GM23338 (cell line): Measurements from ENCODE around the gene GALNT4. TPM values are rescaled to one million over a fixed set of nuclear protein-coding genes. Genes with fewer than 3 reads are reported as not detected.

ENCODE experiments used
- ATAC-seq: fragments of 200-7000 bp; cut with Tn5 transposase; 3 replicates; pipeline ENCODE4 v1.9.1; 2020
- DNase-seq: peaks from one replicate; pipeline ENCODE4 v3.0.0-alpha.2; 2015; ENCODE audit warnings: low spot score
- H2AFZ ChIP-seq: fragments of 200-600 bp; sonication (generic); 2 replicates; pipeline ENCODE4 v1.8.0; 2016; ENCODE audit warnings: antibody characterized with exemption, mild to moderate bottlenecking, moderate library complexity
- H3F3A ChIP-seq: fragments of 200-600 bp; sonication (generic); replicated peaks from 2 replicates; pipeline ENCODE4 v1.8.0; 2017; ENCODE audit warnings: antibody characterized with exemption, mixed run types, low read depth
- H3K27ac ChIP-seq: fragments of 200-600 bp; sonication (generic); 2 replicates; pipeline ENCODE4 v1.6.1; 2016; ENCODE audit warnings: low read depth
- H3K27me3 ChIP-seq: fragments of 200-600 bp; sonication (generic); 2 replicates; pipeline ENCODE4 v1.8.0; 2016; ENCODE audit warnings: mild to moderate bottlenecking, mixed run types, moderate library complexity; ENCODE audit not compliant: insufficient read depth
- H3K36me3 ChIP-seq: fragments of 200-600 bp; sonication (generic); 2 replicates; pipeline ENCODE4 v1.8.0; 2016; ENCODE audit warnings: mild to moderate bottlenecking; ENCODE audit not compliant: insufficient read depth
- H3K4me1 ChIP-seq: fragments of 200-600 bp; sonication (generic); 2 replicates; pipeline ENCODE4 v1.8.0; 2016; ENCODE audit warnings: mild to moderate bottlenecking, moderate library complexity; ENCODE audit not compliant: insufficient read depth
- H3K4me2 ChIP-seq: fragments of 200-600 bp; sonication (generic); 2 replicates; pipeline ENCODE4 v1.7.1; 2017; ENCODE audit warnings: mixed run types
- H3K4me3 ChIP-seq: fragments of 200-600 bp; sonication (generic); 2 replicates; pipeline ENCODE4 v1.6.1; 2016; ENCODE audit warnings: mixed run types
- H3K79me2 ChIP-seq: fragments of 200-600 bp; sonication (generic); replicated peaks from 2 replicates; pipeline ENCODE4 v1.8.0; 2017; ENCODE audit warnings: mild to moderate bottlenecking; ENCODE audit not compliant: insufficient read depth
- H3K9me2 ChIP-seq: fragments of 200-600 bp; sonication (generic); 2 replicates; pipeline ENCODE4 v1.8.0; 2017; ENCODE audit not compliant: insufficient read depth
- H4K20me1 ChIP-seq: fragments of 200-600 bp; sonication (generic); replicated peaks from 2 replicates; pipeline ENCODE4 v1.8.0; 2017; ENCODE audit warnings: mild to moderate bottlenecking; ENCODE audit not compliant: insufficient read depth
- H3K27ac Mint-ChIP-seq: 2 replicates; pipeline ENCODE4 v1.8.0; 2020; ENCODE audit warnings: inconsistent platforms, mild to moderate bottlenecking, moderate library complexity, mixed read lengths
- H3K27me3 Mint-ChIP-seq: 3 replicates; pipeline ENCODE4 v1.8.0; 2022; ENCODE audit warnings: low read depth, mild to moderate bottlenecking, moderate library complexity, mixed read lengths, inconsistent platforms; ENCODE audit not compliant: insufficient read depth, poor library complexity
- H3K36me3 Mint-ChIP-seq: 3 replicates; pipeline ENCODE4 v1.8.0; 2021; ENCODE audit warnings: low read depth, mild to moderate bottlenecking, inconsistent platforms, moderate library complexity, mixed read lengths
- H3K4me1 Mint-ChIP-seq: 3 replicates; pipeline ENCODE4 v1.8.0; 2020; ENCODE audit warnings: mild to moderate bottlenecking, inconsistent platforms, mixed read lengths
- H3K4me3 Mint-ChIP-seq: 3 replicates; pipeline ENCODE4 v1.8.0; 2021; ENCODE audit warnings: moderate library complexity, mild to moderate bottlenecking, inconsistent platforms, mixed read lengths
- H3K9me3 Mint-ChIP-seq: 3 replicates; pipeline ENCODE4 v1.8.0; 2020; ENCODE audit warnings: moderate library complexity, mild to moderate bottlenecking, inconsistent platforms, mixed read lengths
- CREB1 ChIP-seq: fragments of 250-450 bp; sonication (Bioruptor Pico); IDR thresholded peaks from 2 replicates; pipeline ENCODE4 v1.5.0; 2020; ENCODE audit warnings: low read depth, mild to moderate bottlenecking, moderate library complexity
- JUNB ChIP-seq: IDR thresholded peaks from one replicate; pipeline ENCODE4 v1.6.1; 2016; ENCODE audit warnings: antibody characterized with exemption; ENCODE audit not compliant: unreplicated experiment
- NANOG ChIP-seq: IDR thresholded peaks from 2 replicates; pipeline ENCODE4 v1.6.1; 2016; ENCODE audit warnings: antibody characterized with exemption, borderline replicate concordance
- POLR2AphosphoS5 ChIP-seq: IDR thresholded peaks from 2 replicates; pipeline ENCODE4 v1.6.1; 2016; ENCODE audit warnings: antibody characterized with exemption, low read depth
- STAT1 ChIP-seq: IDR thresholded peaks from one replicate; pipeline ENCODE4 v1.6.1; 2016; ENCODE audit warnings: antibody characterized with exemption; ENCODE audit not compliant: unreplicated experiment
- ZNF331 ChIP-seq: fragments of 250-450 bp; sonication (Bioruptor Pico); IDR thresholded peaks from 2 replicates; pipeline ENCODE4 v1.5.0; 2020; ENCODE audit warnings: low read depth, mild to moderate bottlenecking, moderate library complexity
- polyA plus RNA-seq: library from polyadenylated mRNA; unstranded; fragments of >200 nt; fragmentation: Nextera tagmentation; extraction: Ambion mirVana; gene quantifications from 2 replicates; pipeline ENCODE4 v1.2.1, GENCODE V29; 2016
- total RNA-seq: library from RNA; depleted of rRNA; stranded (reverse); fragments of >200 nt; shearing (Covaris generic); gene quantifications from 2 replicates; pipeline ENCODE4 v1.2.3, GENCODE V29; 2014
- TF ChIP-seq, protein P1 (sequence below): IDR thresholded peaks from 2 replicates; pipeline ENCODE4 v1.6.1; 2016; ENCODE audit warnings: antibody characterized with exemption
- TF ChIP-seq, protein P2 (sequence below): IDR thresholded peaks from one replicate; pipeline ENCODE4 v1.6.1; 2018; ENCODE audit warnings: antibody characterized with exemption; ENCODE audit not compliant: unreplicated experiment

GALNT4 gene
- total and polyA plus RNA-seq, 2 experiments from 2014 or later, result 1.1 to 2.4 TPM

DNA sequence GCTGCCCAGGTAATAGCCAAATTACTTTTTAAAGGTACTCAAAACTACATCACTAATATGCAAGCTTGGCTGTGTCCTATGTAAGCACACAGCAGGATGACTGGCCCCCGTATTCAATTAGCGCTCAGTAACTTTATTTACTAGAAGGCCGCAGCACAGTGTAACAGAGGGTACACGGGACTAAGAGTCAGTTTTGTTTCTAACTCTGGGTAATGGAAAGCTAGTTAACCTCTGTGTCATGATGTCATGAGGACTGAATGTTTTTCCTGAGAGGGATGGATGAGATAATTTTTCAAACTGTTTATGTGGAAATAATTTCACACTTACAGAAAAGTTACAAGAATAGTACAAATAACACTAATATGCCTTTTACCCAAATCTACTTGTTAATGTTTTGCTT, 27.1 kb downstream of the GALNT4 start (continued):
- no peak for TF ChIP-seq POLR2AphosphoS5
- no peak for TF ChIP-seq ZNF331
- TF ChIP-seq NANOG, result no peak
- TF ChIP-seq, protein P1, sequence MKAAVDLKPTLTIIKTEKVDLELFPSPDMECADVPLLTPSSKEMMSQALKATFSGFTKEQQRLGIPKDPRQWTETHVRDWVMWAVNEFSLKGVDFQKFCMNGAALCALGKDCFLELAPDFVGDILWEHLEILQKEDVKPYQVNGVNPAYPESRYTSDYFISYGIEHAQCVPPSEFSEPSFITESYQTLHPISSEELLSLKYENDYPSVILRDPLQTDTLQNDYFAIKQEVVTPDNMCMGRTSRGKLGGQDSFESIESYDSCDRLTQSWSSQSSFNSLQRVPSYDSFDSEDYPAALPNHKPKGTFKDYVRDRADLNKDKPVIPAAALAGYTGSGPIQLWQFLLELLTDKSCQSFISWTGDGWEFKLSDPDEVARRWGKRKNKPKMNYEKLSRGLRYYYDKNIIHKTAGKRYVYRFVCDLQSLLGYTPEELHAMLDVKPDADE, result no peak
- TF ChIP-seq, protein P2, sequence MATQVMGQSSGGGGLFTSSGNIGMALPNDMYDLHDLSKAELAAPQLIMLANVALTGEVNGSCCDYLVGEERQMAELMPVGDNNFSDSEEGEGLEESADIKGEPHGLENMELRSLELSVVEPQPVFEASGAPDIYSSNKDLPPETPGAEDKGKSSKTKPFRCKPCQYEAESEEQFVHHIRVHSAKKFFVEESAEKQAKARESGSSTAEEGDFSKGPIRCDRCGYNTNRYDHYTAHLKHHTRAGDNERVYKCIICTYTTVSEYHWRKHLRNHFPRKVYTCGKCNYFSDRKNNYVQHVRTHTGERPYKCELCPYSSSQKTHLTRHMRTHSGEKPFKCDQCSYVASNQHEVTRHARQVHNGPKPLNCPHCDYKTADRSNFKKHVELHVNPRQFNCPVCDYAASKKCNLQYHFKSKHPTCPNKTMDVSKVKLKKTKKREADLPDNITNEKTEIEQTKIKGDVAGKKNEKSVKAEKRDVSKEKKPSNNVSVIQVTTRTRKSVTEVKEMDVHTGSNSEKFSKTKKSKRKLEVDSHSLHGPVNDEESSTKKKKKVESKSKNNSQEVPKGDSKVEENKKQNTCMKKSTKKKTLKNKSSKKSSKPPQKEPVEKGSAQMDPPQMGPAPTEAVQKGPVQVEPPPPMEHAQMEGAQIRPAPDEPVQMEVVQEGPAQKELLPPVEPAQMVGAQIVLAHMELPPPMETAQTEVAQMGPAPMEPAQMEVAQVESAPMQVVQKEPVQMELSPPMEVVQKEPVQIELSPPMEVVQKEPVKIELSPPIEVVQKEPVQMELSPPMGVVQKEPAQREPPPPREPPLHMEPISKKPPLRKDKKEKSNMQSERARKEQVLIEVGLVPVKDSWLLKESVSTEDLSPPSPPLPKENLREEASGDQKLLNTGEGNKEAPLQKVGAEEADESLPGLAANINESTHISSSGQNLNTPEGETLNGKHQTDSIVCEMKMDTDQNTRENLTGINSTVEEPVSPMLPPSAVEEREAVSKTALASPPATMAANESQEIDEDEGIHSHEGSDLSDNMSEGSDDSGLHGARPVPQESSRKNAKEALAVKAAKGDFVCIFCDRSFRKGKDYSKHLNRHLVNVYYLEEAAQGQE, result no peak
- TF ChIP-seq STAT1, result no peak
- no peak for TF ChIP-seq JUNB

DNA sequence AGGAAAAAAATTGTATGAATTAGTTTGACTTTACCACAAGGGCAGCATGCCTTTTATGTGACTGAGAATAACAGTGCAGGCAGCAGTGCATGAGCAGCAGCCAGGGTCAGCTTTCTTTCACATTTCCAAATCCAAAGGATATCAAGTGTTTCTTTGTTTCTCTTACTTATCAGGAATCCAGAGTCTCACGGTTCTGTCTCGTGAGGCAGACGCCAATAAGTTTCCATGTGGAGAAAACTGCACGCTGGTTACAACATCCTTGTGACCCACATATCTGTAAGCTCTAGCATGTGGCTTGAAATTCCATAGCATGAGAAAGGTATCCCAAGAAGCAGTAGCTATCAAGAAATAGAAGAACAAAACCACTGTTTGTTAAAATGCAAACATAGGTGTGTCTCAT, 27.6 kb downstream of the GALNT4 start:
- Histone ChIP-seq H3K27me3 (no peaks in the 10 kb centered on the region), H4K20me1 (no peaks in the 10 kb centered on the region), H3K79me2 (no peaks in the 10 kb centered on the region), H3K4me3 (no peak overlapping the region), H3F3A (no peaks in the 10 kb centered on the region), H3K36me3 (no peaks in the 10 kb centered on the region), H3K27ac (no peak overlapping the region), H3K4me2 (no peak overlapping the region), H2AFZ (no peak overlapping the region), H3K9me2 (no peaks in the 10 kb centered on the region), H3K4me1 (peaks cover 4% of the 10 kb centered on the region; the same call in 1 of the 2 replicates)
- H3K9me3 Mint-ChIP-seq, result no peaks in the 10 kb centered on the region; the same call in 2 of the 3 replicates
- H3K27me3 Mint-ChIP-seq, result no peaks in the 10 kb centered on the region
- no peak overlapping the region for H3K27ac Mint-ChIP-seq
- no peak overlapping the region for H3K4me3 Mint-ChIP-seq
- H3K4me1 Mint-ChIP-seq, result peaks cover 9% of the 10 kb centered on the region
- ATAC-seq, result no peak
- peaks cover 4% of the 10 kb centered on the region; the same call in 2 of the 3 replicates for H3K36me3 Mint-ChIP-seq
- TF ChIP-seq, protein P2, result no peak
- TF ChIP-seq CREB1 (CRISPR knock-in tag) (no peak), ZNF331 (no peak), POLR2AphosphoS5 (no peak)
- TF ChIP-seq, protein P1, result no peak
- DNase-seq, result no peak
